ENCODE results near the gene SHROOM3.

DNA sequence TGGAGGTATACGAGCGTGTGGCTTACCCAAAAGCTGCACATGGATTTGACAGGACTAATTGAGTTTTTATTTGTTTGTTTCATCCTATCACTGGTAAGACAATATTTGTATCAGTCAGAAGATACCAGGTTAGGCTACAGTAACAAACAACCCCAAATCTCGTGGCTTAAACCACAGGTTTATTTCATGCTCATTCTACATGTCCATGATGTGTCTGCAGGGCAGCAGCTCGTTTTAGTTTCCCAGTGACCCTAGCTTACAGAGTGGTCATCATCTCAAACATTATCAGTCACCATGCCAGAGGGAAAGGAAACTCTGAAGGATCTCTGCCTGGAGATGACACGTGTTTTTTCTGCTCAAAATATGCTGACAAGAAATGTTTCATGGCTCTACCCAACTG is 108.3 kb downstream of the SHROOM3 start:
- TF ChIP-seq GATA1 (IDR thresholded peaks at IDR 0.05; ENCODE audit: low read depth, low read length) (no peak), POLR2A (IDR thresholded peaks at IDR 0.05; ENCODE audit: low read length) (no peak)

Data from erythroblast (primary cell).